Dermis microvascular lymphatic vessel endothelial cell (primary cell): ENCODE results near the gene DEPDC5. TPM values are rescaled to one million over a fixed set of nuclear protein-coding genes. Genes with fewer than 3 reads are reported as not detected.
"Not testable (repeated sequence)": the region's sequence is repeated elsewhere in the genome, so short reads cannot be mapped to it uniquely, and the experiment has no call there.

ENCODE experiments used
- DNase-seq, 2 donors: peaks; one replicate each; pipeline versions ENCODE4 v3.0.0 to v3.0.0-alpha.2; 2010; ENCODE audit warnings: low read depth in 2 of 2
- total RNA-seq: library from RNA; depleted of rRNA; stranded (reverse); fragments of >200 nt; gene quantifications from 2 replicates; pipeline ENCODE4 v1.2.1, GENCODE V29; 2014

DEPDC5 gene
- total RNA-seq, 1 donor from 2014 or later, result 6.7 TPM

DNA sequence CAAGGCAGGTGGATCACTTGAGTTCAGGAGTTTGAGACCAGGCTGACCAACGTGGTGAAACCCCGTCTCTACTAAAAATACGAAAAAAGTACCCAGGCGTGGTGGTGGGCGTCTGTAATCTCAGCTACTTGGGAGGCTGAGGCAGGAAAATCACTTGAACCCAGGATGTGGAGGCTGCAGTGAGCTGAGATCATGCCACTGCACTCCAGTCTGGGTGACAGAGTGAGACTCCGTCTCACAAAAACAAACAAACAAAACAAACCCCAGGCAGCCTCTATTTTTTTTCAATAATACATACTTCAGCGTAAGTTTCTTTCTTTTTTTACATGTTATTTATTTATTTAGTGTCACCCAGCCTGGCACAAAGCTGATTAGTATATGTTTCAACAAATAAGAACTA, 60.1 kb downstream of the DEPDC5 start:
- not testable (repeated sequence) for DNase-seq

DNA sequence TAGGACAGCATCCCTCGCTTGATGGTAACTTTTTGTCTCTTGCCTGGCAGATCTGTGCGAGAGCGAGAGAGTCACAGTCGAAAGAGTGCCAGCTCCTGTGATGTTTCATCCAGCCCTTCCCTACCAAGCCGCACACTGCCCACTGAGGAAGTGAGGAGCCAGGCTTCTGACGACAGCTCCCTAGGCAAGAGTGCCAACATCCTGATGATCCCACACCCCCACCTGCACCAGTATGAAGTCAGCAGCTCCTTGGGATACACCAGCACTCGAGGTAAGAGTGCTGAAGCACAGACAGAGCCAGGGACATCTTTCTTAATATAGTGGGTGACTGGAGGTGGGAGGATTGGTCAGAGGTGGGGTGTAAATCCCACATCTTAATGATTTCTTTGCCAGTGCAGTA, 61.1 kb downstream of the DEPDC5 start:
- DNase-seq, result no peak

DNA sequence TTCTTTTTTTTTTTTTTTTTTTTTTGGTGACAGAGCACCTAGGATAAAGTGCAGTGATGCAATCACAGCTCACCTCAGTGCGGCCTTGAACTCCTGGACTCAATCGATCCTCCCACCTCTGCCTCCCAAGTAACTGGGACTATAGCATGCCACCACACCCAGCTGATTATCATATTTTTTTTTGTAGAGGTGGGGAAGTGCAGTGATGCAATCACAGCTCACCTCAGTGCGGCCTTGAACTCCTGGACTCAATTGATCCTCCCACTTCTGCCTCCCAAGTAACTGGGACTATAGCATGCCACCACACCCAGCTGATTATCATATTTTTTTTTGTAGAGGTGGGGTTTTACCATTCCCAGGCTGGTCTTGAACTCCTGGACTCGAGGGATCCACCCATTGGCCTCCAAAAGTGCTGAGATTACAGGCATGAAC, 61.6 kb downstream of the DEPDC5 start:
- DNase-seq, result not testable (repeated sequence)

DNA sequence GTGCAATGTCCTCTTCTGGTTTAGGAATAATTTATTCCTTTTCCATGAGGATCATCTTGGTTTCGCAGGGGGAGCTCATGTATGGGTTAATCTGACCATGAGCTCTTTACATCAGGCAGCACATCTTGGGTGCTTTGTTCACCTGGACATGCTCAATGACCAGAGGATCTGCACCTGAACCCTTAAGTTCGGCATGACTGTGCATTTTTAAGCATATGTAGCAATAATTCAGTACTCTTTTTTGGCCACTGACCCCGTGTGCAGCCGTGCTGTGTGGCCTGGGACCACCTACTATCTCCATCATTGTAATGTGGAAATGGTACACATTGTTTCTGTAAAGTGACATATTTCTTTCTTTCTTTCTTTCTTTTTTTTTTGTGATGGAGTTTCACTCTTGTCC, 62.9 kb downstream of the DEPDC5 start:
- no peak for DNase-seq

DNA sequence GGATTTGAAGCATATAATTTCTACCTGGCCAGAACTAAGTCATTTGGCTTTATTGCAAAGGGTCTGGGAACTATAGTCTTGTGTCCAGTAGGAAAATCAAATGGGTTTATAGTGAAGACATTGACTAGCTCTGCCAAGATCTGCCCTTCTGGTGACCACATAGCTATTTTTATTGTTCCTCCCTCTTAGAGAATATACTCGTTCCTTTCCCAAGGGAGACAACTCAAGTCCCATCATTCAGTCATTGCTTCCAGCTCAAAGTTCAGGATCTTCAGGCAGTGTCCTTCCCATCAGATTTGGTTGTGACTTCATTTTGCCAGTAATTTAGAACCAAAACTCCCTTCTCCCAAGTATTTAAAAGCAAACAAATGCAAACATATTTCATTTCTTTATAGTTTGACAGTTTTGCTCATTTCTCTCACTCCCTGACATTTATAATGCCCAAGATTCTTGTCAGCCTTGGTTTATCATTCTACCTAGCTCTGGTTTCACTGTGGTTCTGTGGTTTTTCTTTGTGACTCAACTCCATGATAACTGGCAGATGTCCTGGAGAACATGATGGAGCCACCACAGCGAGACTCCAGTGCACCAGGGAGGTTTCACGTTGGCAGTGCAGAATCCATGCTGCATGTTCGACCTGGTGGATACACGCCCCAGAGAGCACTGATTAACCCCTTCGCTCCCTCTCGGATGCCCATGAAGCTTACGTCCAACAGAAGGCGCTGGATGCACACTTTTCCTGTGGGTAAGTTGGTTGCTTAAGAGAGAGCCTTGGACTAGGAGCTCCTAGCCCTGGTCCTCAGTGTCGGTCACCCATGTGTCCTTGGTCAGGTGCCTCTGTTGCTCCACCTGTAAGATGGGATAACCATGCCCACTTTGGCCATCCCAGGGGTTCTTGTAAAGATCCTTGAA, 64.9 kb downstream of the DEPDC5 start:
- DNase-seq, result no peak

DNA sequence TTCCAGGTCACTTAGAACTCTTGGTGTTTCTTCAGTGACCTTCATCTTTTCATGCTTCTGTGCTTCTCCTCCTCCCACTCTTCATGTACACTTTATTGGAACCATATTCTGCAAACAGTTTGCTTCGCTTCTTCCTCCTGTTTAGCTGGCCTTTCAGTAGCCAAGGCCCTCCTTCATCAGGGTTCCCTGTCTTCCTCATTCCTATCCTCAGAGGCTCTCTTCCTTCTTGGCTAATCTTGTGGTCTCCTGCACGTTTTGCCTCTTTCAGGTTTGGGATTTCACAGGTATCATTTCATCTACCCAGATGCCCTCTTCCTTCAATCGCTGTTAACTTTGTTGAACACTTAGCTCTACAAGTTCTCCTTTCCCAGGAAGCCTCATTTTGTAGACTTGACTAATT, 66.8 kb downstream of the DEPDC5 start:
- no peak for DNase-seq

DNA sequence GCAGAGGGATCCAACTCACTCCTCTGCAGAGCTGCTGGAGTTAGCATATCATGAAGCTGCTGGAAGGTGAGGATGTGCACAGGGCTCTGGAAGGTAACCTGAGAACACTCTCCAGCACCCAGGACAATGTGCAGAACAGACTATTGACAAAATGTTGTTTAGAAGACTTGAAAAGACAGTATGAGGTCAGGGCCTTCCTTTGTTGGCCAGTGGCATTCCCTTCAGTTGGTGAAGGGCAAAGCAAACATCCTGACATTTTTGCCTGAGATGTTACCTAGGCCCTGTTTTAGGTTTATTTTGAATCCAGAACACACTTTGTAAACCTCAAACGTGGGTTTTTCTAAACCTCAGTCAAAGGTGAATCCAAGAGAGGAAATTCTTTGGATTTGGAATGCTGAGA, 67.8 kb downstream of the DEPDC5 start:
- no peak for DNase-seq

DNA sequence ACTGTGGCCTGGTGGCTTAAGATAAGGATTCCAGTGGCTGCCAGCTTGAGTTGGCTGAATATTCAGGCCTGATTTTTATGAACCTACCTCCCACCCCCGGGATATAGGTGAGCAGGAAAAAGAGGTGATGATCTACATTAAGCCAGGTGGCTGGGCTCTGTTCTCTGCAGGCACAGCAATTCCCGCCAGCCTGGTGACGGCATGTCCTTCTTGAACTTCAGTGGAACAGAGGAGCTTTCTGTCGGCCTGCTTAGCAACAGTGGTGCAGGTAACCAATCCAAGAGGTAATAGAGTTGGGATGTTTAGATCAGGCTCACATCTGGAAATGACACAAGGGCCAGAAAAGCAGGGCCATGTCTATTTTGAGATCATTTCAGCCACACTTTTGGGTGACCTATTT, 68.7 kb downstream of the DEPDC5 start:
- DNase-seq, result no peak

DNA sequence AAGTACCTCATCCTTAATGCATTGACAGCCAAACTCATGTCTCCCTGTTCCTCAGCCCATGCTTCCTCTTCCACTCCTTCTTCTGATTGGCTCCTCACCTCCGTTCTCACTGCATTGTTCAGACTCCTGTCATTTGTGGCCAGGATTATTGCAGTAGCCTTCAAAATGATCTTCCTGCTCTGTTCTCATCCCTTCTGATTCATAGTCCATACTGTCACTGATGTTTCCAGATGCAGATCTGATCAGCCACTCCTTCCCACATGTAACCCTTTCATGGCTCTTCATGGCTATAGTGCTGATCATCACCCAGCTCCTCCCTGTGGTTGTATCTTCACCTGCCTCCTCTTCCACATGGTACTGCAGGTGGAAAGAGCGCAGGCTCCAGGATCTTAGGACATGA, 71.7 kb downstream of the DEPDC5 start:
- no peak for DNase-seq

DNA sequence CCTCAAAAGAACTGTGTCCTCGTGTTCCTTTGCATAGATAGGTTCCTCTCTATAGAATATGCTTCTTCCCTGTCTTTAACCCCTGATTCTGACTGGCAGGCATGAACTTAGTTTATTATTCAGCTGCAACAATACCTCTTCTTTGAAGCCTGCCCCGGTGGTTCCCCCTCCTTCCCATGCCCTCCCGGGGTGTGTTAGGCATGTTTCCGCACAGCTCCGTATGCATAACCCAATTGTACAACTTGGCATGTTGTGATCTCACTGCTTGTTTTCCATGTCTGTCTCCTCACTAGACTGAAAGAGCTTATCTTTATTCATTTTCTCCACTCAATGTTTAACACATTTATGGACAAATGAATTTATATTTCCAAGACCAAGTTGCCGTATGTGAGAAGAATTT, 72.6 kb downstream of the DEPDC5 start:
- peak in 1 of 2 donors; percentile 14 for DNase-seq

DNA sequence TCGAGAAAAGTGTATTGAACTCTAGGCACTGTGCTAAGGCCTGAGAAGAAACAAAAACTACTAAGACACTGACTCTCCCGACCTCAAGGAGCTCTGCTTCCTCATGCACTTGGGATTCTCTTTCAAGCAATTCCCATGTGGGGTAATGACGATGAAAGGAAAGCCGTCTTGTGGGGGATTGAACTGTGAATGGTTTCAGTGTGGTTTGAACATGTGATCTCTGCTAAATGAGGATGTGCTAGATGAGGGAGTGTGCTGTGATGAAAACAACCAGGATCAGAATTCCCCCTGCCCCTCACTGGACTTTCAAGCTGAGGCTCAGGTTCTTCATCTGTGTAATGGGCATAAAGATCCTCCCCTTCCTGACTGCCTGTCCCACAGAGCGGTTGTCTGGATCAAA, 74.9 kb downstream of the DEPDC5 start:
- DNase-seq, result no peak

DNA sequence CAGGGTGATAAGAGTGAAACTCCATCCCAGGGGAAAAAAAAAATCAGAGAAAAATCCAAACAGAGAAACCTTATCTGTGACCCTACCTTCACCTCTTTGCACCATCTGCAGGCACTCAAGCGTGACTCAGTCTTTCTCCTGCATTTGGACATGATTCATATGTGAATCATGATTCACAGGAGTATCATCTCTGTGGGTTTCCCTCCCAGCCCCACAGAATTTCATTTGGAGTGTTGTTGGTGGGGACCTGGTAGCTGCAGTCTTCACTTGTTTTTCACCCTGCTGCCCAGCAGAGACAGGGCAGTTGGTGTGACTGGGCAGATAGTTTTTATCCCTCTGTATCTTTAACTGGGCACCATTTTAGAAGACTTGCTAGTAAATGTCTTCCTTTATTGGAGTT, 75.7 kb downstream of the DEPDC5 start:
- DNase-seq, result peak; percentile 27 to 88

DNA sequence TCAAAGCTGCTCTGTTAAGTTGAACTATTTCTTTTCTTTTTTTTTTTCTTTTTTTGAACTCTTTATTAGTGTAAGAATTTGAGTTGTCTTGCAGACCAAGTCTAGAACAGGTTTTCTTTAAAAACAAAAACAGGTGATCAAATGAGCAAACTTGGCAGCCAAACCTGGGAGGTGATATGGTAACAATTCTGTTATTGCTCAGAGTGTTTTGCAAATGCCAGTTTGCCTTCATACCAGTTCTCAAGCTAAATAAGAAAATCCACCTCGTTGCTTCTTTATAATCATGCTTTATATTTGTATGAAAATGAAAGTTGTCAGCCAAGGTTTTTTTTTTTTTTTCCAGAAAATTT, 76.9 kb downstream of the DEPDC5 start:
- DNase-seq, result no peak

DNA sequence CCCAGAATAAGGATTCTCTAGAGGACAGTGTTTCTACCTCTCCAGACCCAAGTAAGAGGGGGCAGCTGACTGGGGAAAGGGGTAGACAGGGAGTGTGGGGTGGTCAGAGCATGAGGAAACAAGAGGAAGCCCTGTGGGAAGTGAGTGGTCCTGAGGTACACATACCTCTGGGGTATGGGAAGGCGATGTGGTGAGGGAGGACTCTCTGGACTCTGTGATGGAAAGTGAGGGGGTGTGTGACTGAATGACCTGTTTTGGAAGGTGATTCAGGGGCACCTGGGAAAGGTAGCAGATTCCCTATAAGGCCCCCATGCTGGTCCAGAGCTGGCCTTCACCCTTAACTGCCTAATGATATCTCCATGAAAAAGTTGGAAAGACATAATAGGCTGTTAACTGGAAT, 80.1 kb downstream of the DEPDC5 start:
- no peak for DNase-seq

DNA sequence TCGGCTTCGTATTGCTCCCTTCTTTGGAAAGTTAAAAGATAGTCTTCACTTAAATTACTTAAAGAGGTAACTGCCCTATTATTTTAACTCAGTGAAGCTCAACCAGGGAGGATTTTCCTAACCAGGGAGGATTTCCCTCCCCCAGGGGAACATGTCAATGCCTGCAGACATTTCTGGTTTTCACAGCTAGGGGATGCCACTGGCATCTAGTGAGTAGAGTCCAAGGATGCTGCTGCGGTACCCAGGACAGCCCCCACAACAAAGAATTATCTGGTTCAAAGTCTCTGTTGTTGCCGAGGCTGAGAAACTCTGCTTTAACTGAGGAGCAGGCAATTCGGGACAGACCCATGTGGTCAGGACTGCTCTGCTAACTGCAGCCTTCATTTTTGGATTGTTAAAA, 82.2 kb downstream of the DEPDC5 start:
- no peak for DNase-seq

DNA sequence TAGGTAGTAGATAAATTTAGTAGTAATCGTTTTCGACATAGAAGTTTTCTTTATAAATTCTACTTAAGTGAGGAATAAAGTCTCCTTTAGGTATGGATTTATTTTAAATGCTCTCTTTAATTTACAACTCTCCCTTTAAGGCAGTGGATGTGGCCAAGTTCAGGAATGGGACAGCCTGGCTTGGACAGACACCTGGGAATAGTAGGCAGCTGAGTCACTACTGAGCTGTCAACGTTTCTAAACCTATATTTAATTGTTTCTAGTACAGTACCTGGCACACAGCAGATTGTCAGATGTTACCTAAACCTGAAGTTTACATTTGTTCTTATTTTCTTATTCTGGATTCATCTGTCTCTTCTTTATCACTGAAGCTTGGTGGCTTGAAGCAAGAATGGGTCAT, 85.1 kb downstream of the DEPDC5 start:
- no peak for DNase-seq

DNA sequence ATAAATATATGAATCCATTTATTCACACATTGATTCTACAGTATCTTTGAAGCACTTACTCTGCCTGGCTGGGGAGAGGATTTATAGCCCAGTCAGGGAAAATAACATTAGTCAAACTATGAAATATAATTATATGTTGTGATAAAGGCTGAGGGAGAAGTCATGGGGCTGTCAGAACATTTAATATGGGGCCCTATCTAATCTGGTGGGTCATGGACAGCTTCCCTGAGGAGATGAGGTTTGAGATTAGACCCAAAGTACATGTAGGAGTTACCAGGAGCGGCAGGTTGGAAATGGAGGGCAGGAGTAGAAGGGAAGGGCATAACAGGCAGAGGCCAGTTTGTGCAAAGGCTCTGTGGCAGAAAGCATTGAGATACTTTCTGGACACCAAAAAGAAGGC, 86.2 kb downstream of the DEPDC5 start:
- no peak for DNase-seq

DNA sequence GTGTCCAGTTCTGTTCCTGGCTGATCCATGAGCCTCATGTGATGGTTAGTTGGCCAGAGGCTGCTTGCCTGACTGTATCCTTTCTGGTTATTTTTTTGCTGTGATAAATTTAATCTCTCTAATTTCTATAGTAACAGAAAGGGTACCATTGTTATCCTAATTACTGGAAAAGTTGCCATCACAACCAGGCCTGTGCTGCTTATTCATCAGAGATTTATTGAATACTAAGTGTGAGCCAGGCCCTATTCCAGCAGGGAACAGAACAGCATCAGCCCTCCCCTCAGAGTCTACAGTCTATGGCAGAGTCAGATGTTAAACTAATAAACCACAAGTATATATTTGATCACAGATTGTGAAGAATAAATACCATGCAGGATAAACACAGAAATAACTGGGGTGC, 86.8 kb downstream of the DEPDC5 start:
- DNase-seq, result no peak

DNA sequence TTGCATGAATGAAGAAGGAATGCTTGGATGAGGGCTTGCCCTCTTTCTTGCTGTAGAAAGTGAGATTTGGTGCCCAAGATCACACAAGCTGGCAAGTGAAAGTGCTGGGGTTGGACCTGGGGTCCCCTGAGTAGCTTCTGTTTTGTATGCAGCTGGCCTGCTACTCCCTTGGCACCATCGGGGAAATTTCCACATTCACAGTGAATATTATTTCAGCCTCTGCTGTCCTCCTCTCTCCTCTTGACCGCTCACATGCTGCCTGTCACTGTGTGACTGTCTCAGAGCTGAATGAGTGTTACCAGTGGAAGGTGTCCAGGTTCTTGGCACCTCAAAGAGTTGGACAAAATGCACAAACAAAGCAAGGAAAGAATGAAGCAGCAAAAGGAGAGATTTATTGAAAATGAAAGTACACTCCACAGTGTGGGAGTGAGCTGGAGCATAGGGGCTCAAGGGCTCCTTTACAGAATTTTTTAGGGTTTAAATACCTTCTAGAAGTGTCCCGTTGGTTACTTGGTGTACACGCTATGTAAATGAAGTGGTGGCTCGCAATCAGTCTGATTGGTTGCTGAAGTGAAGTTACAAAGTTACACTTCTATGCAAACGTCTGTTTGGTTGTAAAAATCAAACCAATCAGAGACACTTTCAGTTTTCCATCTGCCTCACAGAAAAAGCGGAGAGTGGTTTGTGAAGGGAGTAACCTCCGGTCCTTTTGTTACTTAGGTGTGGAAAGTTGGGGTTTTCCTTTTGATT, 87.4 kb downstream of the DEPDC5 start:
- no peak for DNase-seq

DNA sequence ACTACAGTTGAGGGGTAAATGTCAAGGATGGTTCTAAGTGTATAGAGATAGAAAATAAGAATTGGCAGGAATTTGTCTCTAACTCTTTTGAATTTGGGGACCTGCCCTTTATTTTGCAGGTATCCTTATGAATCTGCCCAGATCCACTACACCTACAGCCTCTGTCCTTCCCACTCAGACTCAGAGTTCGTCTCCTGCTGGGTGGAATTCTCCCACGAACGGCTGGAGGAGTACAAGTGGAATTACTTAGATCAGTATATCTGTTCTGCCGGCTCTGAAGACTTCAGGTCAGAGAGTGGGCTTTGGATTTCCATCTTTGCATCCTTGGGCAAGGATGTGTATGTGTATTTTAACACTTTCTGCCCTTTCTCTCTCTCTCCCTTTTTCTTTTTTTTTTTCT, 89.7 kb downstream of the DEPDC5 start:
- DNase-seq, result no peak

DNA sequence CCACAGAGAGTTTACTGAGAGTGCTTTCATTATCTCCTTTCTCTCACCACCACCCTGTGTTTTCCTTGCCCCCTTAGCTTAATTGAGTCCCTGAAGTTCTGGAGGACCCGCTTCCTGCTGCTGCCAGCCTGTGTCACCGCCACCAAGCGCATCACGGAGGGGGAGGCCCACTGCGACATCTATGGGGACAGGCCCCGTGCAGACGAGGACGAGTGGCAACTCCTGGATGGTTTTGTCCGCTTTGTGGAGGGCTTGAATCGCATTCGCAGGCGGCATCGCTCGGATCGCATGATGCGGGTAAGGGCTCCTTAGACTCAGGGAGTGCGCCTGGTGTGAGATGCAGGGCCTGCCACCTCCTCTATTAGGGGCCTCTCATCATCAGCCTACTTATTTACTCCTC, 91.1 kb downstream of the DEPDC5 start:
- DNase-seq, result no peak

DNA sequence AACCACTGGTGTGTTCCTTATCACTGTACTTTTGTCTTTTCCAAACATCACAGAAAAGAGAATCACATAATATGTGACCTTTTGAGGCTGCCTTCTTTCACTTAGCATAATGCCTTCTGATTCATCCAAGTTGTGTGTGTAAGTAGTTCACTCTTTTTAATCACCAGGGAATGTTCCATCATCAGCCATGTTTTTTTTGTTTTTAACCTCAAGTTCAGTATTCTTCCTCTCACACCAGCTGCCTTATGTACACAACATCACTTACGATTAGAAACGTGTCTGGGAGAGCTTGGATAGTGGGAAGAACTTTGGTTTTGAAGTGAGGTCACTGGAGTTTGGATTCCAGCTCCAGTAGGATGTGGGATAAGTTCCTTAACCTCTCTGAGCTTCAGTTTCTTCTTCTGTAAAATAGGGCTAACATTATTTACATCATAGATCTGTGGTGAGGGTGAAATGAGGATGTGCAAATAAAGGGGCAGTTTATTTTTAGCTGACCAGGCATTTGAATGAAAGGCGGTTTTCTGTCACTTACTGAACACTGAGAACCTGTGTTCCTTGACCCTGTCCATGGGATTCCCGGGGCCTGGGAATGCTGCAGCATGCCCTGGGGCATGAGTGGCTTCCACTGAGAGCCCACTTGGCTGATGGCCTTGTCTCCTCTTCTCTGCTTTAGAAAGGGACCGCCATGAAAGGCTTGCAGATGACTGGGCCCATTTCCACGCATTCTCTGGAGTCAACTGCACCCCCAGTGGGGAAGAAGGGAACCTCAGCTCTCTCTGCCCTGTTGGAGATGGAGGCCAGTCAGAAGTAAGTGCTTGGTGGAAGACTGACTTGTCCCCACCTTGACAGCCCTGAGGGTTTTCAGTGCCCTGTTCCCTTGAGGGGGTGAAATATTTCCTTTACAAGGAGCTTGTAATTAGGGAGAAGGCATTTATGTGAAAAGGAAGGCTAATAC, 92.6 kb downstream of the DEPDC5 start:
- no peak for DNase-seq
